HCT116 (cell line): ENCODE measurements around the gene TRPM4. TPM values are rescaled to one million over a fixed set of nuclear protein-coding genes. Genes with fewer than 3 reads are reported as not detected.

Source experiments
- ATAC-seq: fragments of 200-7000 bp; cut with Tn5 transposase; 2 replicates; pipeline ENCODE4 v1.9.1; 2020; ENCODE audit warnings: mild to moderate bottlenecking, moderate library complexity
- BruUV-seq: library from RNA; stranded (reverse); fragments of 400-500 nt; replicated peaks from 2 replicates; lab custom pipeline; 2021; lab: Mats Ljungman, UMichigan
- CTCF ChIA-PET: fragments of 300-600 bp; sonication (Branson Sonifier 250); formaldehyde crosslinking; loops from one replicate; lab custom pipeline; 2021; ENCODE audit warnings: antibody characterized with exemption; lab: Charles Lee
- POLR2A ChIA-PET: fragments of 300-600, 350-600 bp; sonication (Branson Sonifier 250); formaldehyde crosslinking; loops from one replicate; lab custom pipeline; 2021; ENCODE audit warnings: antibody characterized with exemption; lab: Charles Lee
- RAD21 ChIA-PET, 2 experiments: fragments of 300-600 bp; sonication (Branson Sonifier 250); formaldehyde crosslinking; loops; one replicate each; lab custom pipeline; 2023; ENCODE audit warnings: low total read pairs in 2 of 2; ENCODE audit not compliant: uncharacterized antibody in 2 of 2, unreplicated experiment in 2 of 2, low non-redundant PET in 1 of 2; lab: Charles Lee
- DNase-seq: peaks from one replicate; pipeline ENCODE4 v3.0.0-alpha.2; 2010; ENCODE audit warnings: low read depth, low spot score
- H2AFZ ChIP-seq: fragments of 200-600 bp; shearing (Covaris generic), sonication (generic); 2 replicates; pipeline ENCODE4 v1.6.1; 2017; ENCODE audit warnings: low read depth, mixed run types, mixed read lengths, antibody characterized with exemption, low read length; ENCODE audit not compliant: poor library complexity, severe bottlenecking
- H3K27ac ChIP-seq: 2 replicates; pipeline ENCODE4 v1.5.1; 2012; ENCODE audit warnings: low read depth, low read length
- H3K27me3 ChIP-seq: fragments of 200-600 bp; sonication (generic); 2 replicates; pipeline ENCODE4 v1.6.1; 2016; ENCODE audit warnings: mixed run types, low read length, mixed read lengths; ENCODE audit not compliant: insufficient read depth
- H3K36me3 ChIP-seq, 2 experiments: fragments of 200-500 bp in 1 of 2; fragments of 200-600 bp in 1 of 2; sonication (Bioruptor generic) in 1 of 2; sonication (generic) in 1 of 2; 2 replicates each; pipeline versions ENCODE4 v1.5.1 to v1.6.1; 2014 to 2016; ENCODE audit warnings: low read length in 2 of 2, inconsistent platforms in 1 of 2, mixed read lengths in 1 of 2, mixed run types in 1 of 2; ENCODE audit not compliant: insufficient read depth in 2 of 2, control insufficient read depth in 1 of 2
- H3K4me1 ChIP-seq, 2 experiments: fragments of 200-600 bp in 1 of 2; sonication (generic) in 1 of 2; 2 replicates each; pipeline versions ENCODE4 v1.5.1 to v1.6.1; 2012 to 2017; ENCODE audit warnings: low read length in 2 of 2, inconsistent platforms in 1 of 2, mild to moderate bottlenecking in 1 of 2, mixed read lengths in 1 of 2, mixed run types in 1 of 2, moderate library complexity in 1 of 2; ENCODE audit not compliant: insufficient read depth in 2 of 2, control insufficient read depth in 1 of 2
- H3K4me2 ChIP-seq: fragments of 200-600 bp; sonication (generic); 2 replicates; pipeline ENCODE4 v1.6.1; 2017; ENCODE audit warnings: mixed run types, low read length, mixed read lengths
- H3K4me3 ChIP-seq, 2 experiments: fragments of 200-600 bp in 1 of 2; sonication (generic) in 1 of 2; replicated peaks in 1 of 2; 2 replicates each; pipeline ENCODE4 v1.5.1; 2011 to 2016; ENCODE audit warnings: low read length in 2 of 2, control low read depth in 1 of 2, low read depth in 1 of 2, mild to moderate bottlenecking in 1 of 2, mixed read lengths in 1 of 2, mixed run types in 1 of 2
- H3K79me2 ChIP-seq: fragments of 200-600 bp; sonication (generic); 2 replicates; pipeline ENCODE4 v1.6.1; 2017; ENCODE audit warnings: mild to moderate bottlenecking, mixed run types, low read length, moderate library complexity, mixed read lengths; ENCODE audit not compliant: insufficient read depth
- H3K9ac ChIP-seq: fragments of 200-600 bp; sonication (generic); 2 replicates; pipeline ENCODE4 v1.6.1; 2016; ENCODE audit warnings: low read length, mixed read lengths
- H3K9me2 ChIP-seq: fragments of 200-600 bp; sonication (generic), shearing (Covaris generic); 2 replicates; pipeline ENCODE4 v1.6.1; 2017; ENCODE audit warnings: mixed run types, mild to moderate bottlenecking, moderate library complexity; ENCODE audit not compliant: insufficient read depth
- H3K9me3 ChIP-seq, 2 experiments: fragments of 200-500 bp in 1 of 2; fragments of 200-600 bp in 1 of 2; sonication (Bioruptor generic) in 1 of 2; sonication (generic) in 1 of 2; 2 replicates each; pipeline ENCODE4 v1.6.1; 2014 to 2017; ENCODE audit warnings: low read length in 2 of 2, mixed read lengths in 2 of 2, inconsistent platforms in 1 of 2, low read depth in 1 of 2, mild to moderate bottlenecking in 1 of 2, mixed run types in 1 of 2, moderate library complexity in 1 of 2; ENCODE audit not compliant: control insufficient read depth in 1 of 2, insufficient read depth in 1 of 2
- H4K20me1 ChIP-seq: fragments of 200-600 bp; sonication (generic), shearing (Covaris generic); 2 replicates; pipeline ENCODE4 v1.6.1; 2017; ENCODE audit warnings: mixed run types, mild to moderate bottlenecking, moderate library complexity; ENCODE audit not compliant: insufficient read depth
- CEBPB ChIP-seq: IDR thresholded peaks from 2 replicates; pipeline ENCODE4 v1.6.1; 2012; ENCODE audit warnings: low read depth
- EGR1 ChIP-seq: IDR thresholded peaks from 2 replicates; pipeline ENCODE4 v1.6.1; 2012; ENCODE audit warnings: low read depth
- ELF1 ChIP-seq: IDR thresholded peaks from 2 replicates; pipeline ENCODE4 v1.6.1; 2012; ENCODE audit warnings: low read depth, borderline replicate concordance
- RAD21 ChIP-seq: IDR thresholded peaks from 2 replicates; pipeline ENCODE4 v1.6.1; 2012; ENCODE audit warnings: low read depth, mild to moderate bottlenecking
- REST ChIP-seq: IDR thresholded peaks from 2 replicates; pipeline ENCODE4 v1.6.1; 2012; ENCODE audit warnings: low read depth
- SIN3A ChIP-seq: IDR thresholded peaks from 2 replicates; pipeline ENCODE4 v1.6.1; 2012; ENCODE audit warnings: low read depth
- ZFX ChIP-seq: fragments of 450-650 bp; IDR thresholded peaks from 2 replicates; pipeline ENCODE4 v1.6.1; 2017
- ZNF274 ChIP-seq: fragments of 200-500 bp; sonication (Bioruptor generic); IDR thresholded peaks from 2 replicates; pipeline ENCODE4 v1.6.1; 2014; ENCODE audit warnings: mild to moderate bottlenecking, low read depth, low read length, inconsistent platforms
- intact Hi-C: fragments of 100-400 bp; cut with micrococcal nuclease; formaldehyde crosslinking; loops from 2 replicates; pipeline ENCODE4 v1.10.0; 2022
- total RNA-seq: library from RNA; stranded (reverse); gene quantifications from one replicate; pipeline ENCODE4 v1.2.1, GENCODE V29; 2021; ENCODE audit not compliant: unreplicated experiment

The TRPM4 gene
- total RNA-seq, 1 experiment from 2014 or later: 44.2 TPM

- H3K9me3 ChIP-seq: no peaks in the 10 kb centered on the region
- H3K4me2 ChIP-seq: no peak overlapping the region
- H3K4me3 ChIP-seq: no peak overlapping the region
- H3K27me3 ChIP-seq: no peaks in the 10 kb centered on the region
- intact Hi-C loops: no loop called here
- no TSS peak for BruUV-seq
- H3K9me2 ChIP-seq: no peaks in the 10 kb centered on the region
- RAD21 ChIA-PET: no interaction called here
- ATAC-seq (peak; percentile 51), DNase-seq (no peak)
- POLR2A ChIA-PET: no interaction called here
- no peak for TF ChIP-seq SIN3A
- no peak for TF ChIP-seq ZNF274
- TF ChIP-seq REST: no peak
- TF ChIP-seq RAD21: no peak
- TF ChIP-seq ELF1: no peak
- TF ChIP-seq EGR1: peak; percentile 50; the same call in 1 of the 2 replicates
- TF ChIP-seq CEBPB: no peak
- TF ChIP-seq ZFX: no peak
- H3K4me1 ChIP-seq: peaks cover 8 to 24% of the 10 kb centered on the region in 2 experiments
- H4K20me1 ChIP-seq: no peaks in the 10 kb centered on the region
- H3K36me3 ChIP-seq: peaks cover 0 to 15% of the 10 kb centered on the region in 2 experiments; a peak in 2 of 4 replicates
- no peak overlapping the region for H3K27ac ChIP-seq
- no peak overlapping the region for H2AFZ ChIP-seq
- no peaks in the 10 kb centered on the region for H3K79me2 ChIP-seq
- H3K9ac ChIP-seq: no peak overlapping the region
- CTCF ChIA-PET: interaction anchor here (1.0 kb wide), 1 partner anchor 13 kb away, joined by 4 read pairs; no protein-coding TSS in a partner anchor
Observed at GRCh38 chr19:49133621-49134454, 23.8 kb upstream of the TRPM4 start.
